HepG2 (cell line): Measurements from ENCODE around the gene CAPZB. TPM values are rescaled to one million over a fixed set of nuclear protein-coding genes. Genes with fewer than 3 reads are reported as not detected.

Experiments
- ATAC-seq: fragments of 200-7000 bp; cut with Tn5 transposase; 3 replicates; pipeline ENCODE4 v1.9.1; 2020; ENCODE audit warnings: mild to moderate bottlenecking, moderate library complexity
- BruUV-seq: library from RNA; stranded (reverse); fragments of 400-500 nt; replicated peaks from 2 replicates; lab custom pipeline; 2021; lab: Mats Ljungman, UMichigan
- CTCF ChIA-PET: fragments of 300-600 bp; formaldehyde crosslinking; extraction: SDS; loops from one replicate; lab custom pipeline; 2021; ENCODE audit warnings: low total read pairs, inconsistent platforms, low intra/inter-chr PET ratio; lab: Yijun Ruan, JAX
- POLR2A ChIA-PET: fragments of 350-600 bp; sonication (Branson Sonifier 250); formaldehyde crosslinking; loops from one replicate; lab custom pipeline; 2020; ENCODE audit warnings: antibody characterized with exemption, inconsistent platforms; lab: Yijun Ruan, JAX
- DNase-seq: peaks from one replicate; pipeline ENCODE4 v3.0.0-alpha.2; 2015; ENCODE audit warnings: low spot score
- FAIRE-seq: peaks from 3 replicates; lab custom pipeline; 2011; peaks lifted over from hg19 to GRCh38; lab: Jason Lieb, UNC
- H2AFZ ChIP-seq: one replicate; pipeline ENCODE4 v1.6.1; 2011; ENCODE audit warnings: low read length, inconsistent platforms
- H3K27ac ChIP-seq: fragments of 300-600 bp; 3 replicates; pipeline ENCODE4 v1.8.0; 2011; ENCODE audit warnings: mixed run types, mild to moderate bottlenecking, mixed read lengths, low read length, inconsistent platforms; ENCODE audit not compliant: insufficient read depth; ENCODE audit errors: extremely low read length
- H3K27me3 ChIP-seq, 2 experiments: fragments of 200-600 bp in 1 of 2; 2 replicates in 1 of 2; 3 replicates in 1 of 2; pipeline versions ENCODE4 v1.6.0 to v1.8.0; 2011; ENCODE audit warnings: low read length in 2 of 2, mild to moderate bottlenecking in 2 of 2, moderate library complexity in 2 of 2, inconsistent platforms in 1 of 2; ENCODE audit not compliant: insufficient read depth in 2 of 2, control insufficient read depth in 1 of 2
- H3K36me3 ChIP-seq, 2 experiments: fragments of 200-600 bp in 1 of 2; replicated peaks in 1 of 2; 2 replicates in 1 of 2; 3 replicates in 1 of 2; pipeline versions ENCODE4 v1.5.1 to v1.8.0; 2011; ENCODE audit warnings: low read length in 2 of 2, inconsistent platforms in 1 of 2; ENCODE audit not compliant: insufficient read depth in 2 of 2, control insufficient read depth in 1 of 2
- H3K4me1 ChIP-seq: 2 replicates; pipeline ENCODE4 v1.5.1; 2012; ENCODE audit warnings: low read length, inconsistent platforms; ENCODE audit not compliant: insufficient read depth
- H3K4me2 ChIP-seq: 2 replicates; pipeline ENCODE4 v1.6.0; 2011; ENCODE audit warnings: low read depth, low read length, inconsistent platforms
- H3K4me3 ChIP-seq, 3 experiments: fragments of 200-600 bp in 1 of 3; sonication (generic), shearing (Covaris generic) in 1 of 3; replicated peaks in 1 of 3; 2 replicates each; pipeline ENCODE4 v1.5.1; 2011 to 2016; ENCODE audit warnings: low read length in 3 of 3, inconsistent platforms in 2 of 3, low read depth in 2 of 3, mild to moderate bottlenecking in 2 of 3, control low read depth in 1 of 3, mixed read lengths in 1 of 3; ENCODE audit not compliant: insufficient read depth in 1 of 3
- H3K79me2 ChIP-seq: one replicate; pipeline ENCODE4 v1.6.1; 2011; ENCODE audit warnings: low read length, inconsistent platforms; ENCODE audit not compliant: insufficient read depth
- H3K9ac ChIP-seq: 2 replicates; pipeline ENCODE4 v1.6.0; 2011; ENCODE audit warnings: mild to moderate bottlenecking, low read depth, low read length, inconsistent platforms; ENCODE audit not compliant: insufficient read depth
- H3K9me3 ChIP-seq: 2 replicates; pipeline ENCODE4 v1.5.1; 2012; ENCODE audit warnings: mild to moderate bottlenecking, low read length
- H4K20me1 ChIP-seq: 2 replicates; pipeline ENCODE4 v1.6.0; 2011; ENCODE audit warnings: inconsistent platforms, mild to moderate bottlenecking, low read length, moderate library complexity; ENCODE audit not compliant: insufficient read depth
- AGO2 ChIP-seq: fragments of 200-400 bp; formaldehyde crosslinking; optimal IDR thresholded peaks from 2 replicates; pipeline ENCODE3; 2017; ENCODE audit warnings: mild to moderate bottlenecking, low read depth, low read length, moderate library complexity
- CC2D1A ChIP-seq: sonication (generic); formaldehyde crosslinking; IDR thresholded peaks from 2 replicates; pipeline ENCODE4 v1.8.1; 2023; ENCODE audit warnings: mild to moderate bottlenecking, missing genetic modification reagents
- JDP2 ChIP-seq: sonication (generic); formaldehyde crosslinking; IDR thresholded peaks from 2 replicates; pipeline ENCODE4 v1.8.1; 2022; ENCODE audit warnings: missing genetic modification reagents, borderline replicate concordance
- RBFOX2 ChIP-seq: fragments of 200-400 bp; formaldehyde crosslinking; IDR thresholded peaks from 2 replicates; pipeline ENCODE4 v1.6.1; 2017; ENCODE audit warnings: low read depth, mild to moderate bottlenecking, low read length
- SIX4 ChIP-seq: sonication (generic); formaldehyde crosslinking; IDR thresholded peaks from 2 replicates; pipeline ENCODE4 v1.4.0; 2020; ENCODE audit warnings: missing genetic modification reagents
- ZNF224 ChIP-seq: sonication (generic); formaldehyde crosslinking; IDR thresholded peaks from 2 replicates; pipeline ENCODE4 v1.5.0; 2020; ENCODE audit warnings: mild to moderate bottlenecking, missing genetic modification reagents
- ZNF329 ChIP-seq: sonication (generic); formaldehyde crosslinking; IDR thresholded peaks from 2 replicates; pipeline ENCODE4 v1.9.0; 2021; ENCODE audit warnings: low read depth, mild to moderate bottlenecking, missing genetic modification reagents
- ZNF333 ChIP-seq: sonication (generic); formaldehyde crosslinking; IDR thresholded peaks from 2 replicates; pipeline ENCODE4 v1.4.0; 2020; ENCODE audit warnings: mild to moderate bottlenecking, missing genetic modification reagents, borderline replicate concordance
- ZNF768 ChIP-seq: sonication (generic); formaldehyde crosslinking; IDR thresholded peaks from 2 replicates; pipeline ENCODE4 v1.4.0; 2020; ENCODE audit warnings: missing genetic modification reagents
- WGBS: methylation state at CpG from one replicate; pipeline ENCODE4 v1.1.6; 2017; ENCODE audit warnings: low lambda C conversion rate; 5-methylcytosine and 5-hydroxymethylcytosine counted together
- in situ Hi-C: cut with HindIII; loops from 2 replicates; pipeline ENCODE4 v1.10.0; 2017; ENCODE audit warnings: low pct_unique_long_range_greater_than_20kb; ENCODE audit not compliant: extremely low pct_ligation_motif_present
- intact Hi-C: fragments of 100-400 bp; cut with micrococcal nuclease; formaldehyde crosslinking; loops from one replicate; pipeline ENCODE4 v1.10.0; 2022; ENCODE audit not compliant: unreplicated experiment
- polyA plus RNA-seq, 8 experiments: library from polyadenylated mRNA; depleted of rRNA in 3 of 8; stranded (reverse) in 7 of 8; unstranded in 1 of 8; fragments of >200 nt; fragmentation: Illumina TruSeq in 4 of 8; extraction: Trizol in 4 of 8; gene quantifications; 2 replicates each; pipeline versions ENCODE4 v1.2.1 to v1.2.3, GENCODE V29; 2011 to 2016; ENCODE audit warnings: low read depth in 4 of 8, missing spikeins in 1 of 8, mixed read lengths in 1 of 8; ENCODE audit not compliant: insufficient read depth in 1 of 8
- total RNA-seq, 5 experiments: library from RNA; depleted of rRNA; stranded (reverse); fragments of >200 nt; fragmentation: Illumina TruSeq; extraction: Trizol; gene quantifications; 2 replicates each; pipeline ENCODE4 v1.2.3, GENCODE V29; 2016; ENCODE audit warnings: low read depth in 1 of 5
- TF ChIP-seq, protein P1 (sequence below), 2 experiments: IDR thresholded peaks; 2 replicates each; pipeline ENCODE4 v1.6.1; 2011 to 2012; ENCODE audit warnings: low read length in 2 of 2, borderline replicate concordance in 1 of 2, low read depth in 1 of 2, mild to moderate bottlenecking in 1 of 2, moderate library complexity in 1 of 2
- TF ChIP-seq, protein P2 (sequence below): IDR thresholded peaks from 2 replicates; pipeline ENCODE4 v1.6.1; 2016; ENCODE audit warnings: low read depth, borderline replicate concordance

The CAPZB gene
- total and polyA plus RNA-seq, 2 of the 13 experiments (the other 11 are each of a cell fraction or from before 2014, with no cell fraction given): 58.9 to 76.9 TPM

DNA sequence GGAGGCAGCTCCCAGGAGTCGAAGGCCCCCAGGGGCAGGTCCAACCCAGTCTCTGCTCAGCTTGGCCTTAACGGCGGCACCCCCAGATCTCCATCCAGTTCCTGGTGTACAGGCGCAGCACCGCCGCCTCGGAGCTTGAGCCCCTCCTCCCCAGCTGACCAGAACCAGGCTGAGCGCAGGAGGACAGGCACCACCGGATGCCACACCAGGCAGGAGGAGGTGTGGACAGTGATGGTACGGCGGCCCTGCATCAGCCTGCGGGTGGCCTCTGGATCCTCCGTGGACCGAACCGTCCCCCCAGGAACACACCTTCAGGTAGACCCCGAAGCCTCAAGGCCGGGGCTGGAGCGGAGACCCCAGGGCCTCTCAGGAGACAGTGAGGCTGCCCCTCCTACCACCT lies 156.9 kb downstream of the CAPZB start:
- H2AFZ ChIP-seq: no peak overlapping the region
- no peaks in the 10 kb centered on the region for H3K27me3 ChIP-seq
- in situ Hi-C loops: no loop called here
- FAIRE-seq: no peak
- ATAC-seq: no peak; the same call in 2 of the 3 replicates
- 95% methylated on average over 7 of the region's 18 CpGs for WGBS
- no peaks in the 10 kb centered on the region for H3K9me3 ChIP-seq
- peaks cover 16 to 40% of the 10 kb centered on the region in 2 experiments for H3K36me3 ChIP-seq
- no peaks in the 10 kb centered on the region for H3K79me2 ChIP-seq
- no peak for TF ChIP-seq CC2D1A (CRISPR knock-in tag)
- TF ChIP-seq AGO2: peak; percentile 86
- TF ChIP-seq RBFOX2: 0 out of 2 replicates have a peak, but pooled peaks have one; percentile 20
- TF ChIP-seq, all 625 proteins: peak for 2
- POLR2A ChIA-PET: no interaction called here
- H4K20me1 ChIP-seq: no peaks in the 10 kb centered on the region
- no peaks in the 10 kb centered on the region for H3K4me1 ChIP-seq
- H3K27ac ChIP-seq: no peak overlapping the region
- BruUV-seq: no TSS peak
- no peak for DNase-seq
- no peak overlapping the region for H3K4me2 ChIP-seq
- intact Hi-C loops: no loop called here
- no peak overlapping the region for H3K9ac ChIP-seq
- CTCF ChIA-PET: no interaction called here
- no peak overlapping the region for H3K4me3 ChIP-seq

DNA sequence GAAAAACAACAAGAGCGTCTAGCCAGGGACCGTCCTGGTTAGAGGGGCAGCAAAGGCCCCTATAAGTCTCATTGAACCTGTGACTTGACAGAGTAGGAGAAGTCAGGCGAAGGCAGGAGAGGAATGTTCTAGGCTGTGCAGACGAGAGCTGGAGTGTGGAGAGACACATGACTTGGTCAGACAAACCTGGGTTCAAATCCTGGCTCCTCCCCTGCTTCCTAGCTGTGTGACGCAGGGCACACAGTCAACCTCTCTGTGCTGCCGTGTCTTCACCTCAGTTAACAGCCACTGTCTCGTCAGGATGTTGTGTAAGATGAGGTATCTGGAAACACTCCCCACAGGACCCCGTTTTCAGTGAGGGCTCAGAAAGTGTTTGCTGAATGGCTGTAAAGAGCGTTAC lies 157.6 kb downstream of the CAPZB start:
- in situ Hi-C loops: no loop called here
- WGBS: 96% methylated on average over 7 of the region's 9 CpGs
- Histone ChIP-seq H4K20me1 (no peaks in the 10 kb centered on the region), H3K27ac (no peak overlapping the region), H3K4me1 (no peaks in the 10 kb centered on the region), H2AFZ (no peak overlapping the region), H3K79me2 (no peaks in the 10 kb centered on the region), H3K4me3 (no peak overlapping the region), H3K9ac (no peak overlapping the region), H3K27me3 (no peaks in the 10 kb centered on the region), H3K9me3 (no peaks in the 10 kb centered on the region), H3K36me3 (peaks cover 16 to 40% of the 10 kb centered on the region in 2 experiments), H3K4me2 (no peak overlapping the region)
- ATAC-seq (no peak), FAIRE-seq (no peak), DNase-seq (no peak)
- POLR2A ChIA-PET: no interaction called here
- TSS peak; percentile 33 for BruUV-seq
- intact Hi-C loops: no loop called here
- CTCF ChIA-PET: no interaction called here
- TF ChIP-seq ZNF329 (no peak), ZNF333 (CRISPR knock-in tag) (no peak), ZNF224 (no peak), ZNF768 (CRISPR knock-in tag) (peak; percentile 94), SIX4 (CRISPR knock-in tag) (no peak), JDP2 (CRISPR knock-in tag) (no peak)
- TF ChIP-seq, protein P1, sequence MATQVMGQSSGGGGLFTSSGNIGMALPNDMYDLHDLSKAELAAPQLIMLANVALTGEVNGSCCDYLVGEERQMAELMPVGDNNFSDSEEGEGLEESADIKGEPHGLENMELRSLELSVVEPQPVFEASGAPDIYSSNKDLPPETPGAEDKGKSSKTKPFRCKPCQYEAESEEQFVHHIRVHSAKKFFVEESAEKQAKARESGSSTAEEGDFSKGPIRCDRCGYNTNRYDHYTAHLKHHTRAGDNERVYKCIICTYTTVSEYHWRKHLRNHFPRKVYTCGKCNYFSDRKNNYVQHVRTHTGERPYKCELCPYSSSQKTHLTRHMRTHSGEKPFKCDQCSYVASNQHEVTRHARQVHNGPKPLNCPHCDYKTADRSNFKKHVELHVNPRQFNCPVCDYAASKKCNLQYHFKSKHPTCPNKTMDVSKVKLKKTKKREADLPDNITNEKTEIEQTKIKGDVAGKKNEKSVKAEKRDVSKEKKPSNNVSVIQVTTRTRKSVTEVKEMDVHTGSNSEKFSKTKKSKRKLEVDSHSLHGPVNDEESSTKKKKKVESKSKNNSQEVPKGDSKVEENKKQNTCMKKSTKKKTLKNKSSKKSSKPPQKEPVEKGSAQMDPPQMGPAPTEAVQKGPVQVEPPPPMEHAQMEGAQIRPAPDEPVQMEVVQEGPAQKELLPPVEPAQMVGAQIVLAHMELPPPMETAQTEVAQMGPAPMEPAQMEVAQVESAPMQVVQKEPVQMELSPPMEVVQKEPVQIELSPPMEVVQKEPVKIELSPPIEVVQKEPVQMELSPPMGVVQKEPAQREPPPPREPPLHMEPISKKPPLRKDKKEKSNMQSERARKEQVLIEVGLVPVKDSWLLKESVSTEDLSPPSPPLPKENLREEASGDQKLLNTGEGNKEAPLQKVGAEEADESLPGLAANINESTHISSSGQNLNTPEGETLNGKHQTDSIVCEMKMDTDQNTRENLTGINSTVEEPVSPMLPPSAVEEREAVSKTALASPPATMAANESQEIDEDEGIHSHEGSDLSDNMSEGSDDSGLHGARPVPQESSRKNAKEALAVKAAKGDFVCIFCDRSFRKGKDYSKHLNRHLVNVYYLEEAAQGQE (IDR thresholded peaks at IDR 0.05; ENCODE audit: borderline replicate concordance in 1 of 2, low read depth in 1 of 2, low read length in 2 of 2): no peak
- TF ChIP-seq, protein P2, sequence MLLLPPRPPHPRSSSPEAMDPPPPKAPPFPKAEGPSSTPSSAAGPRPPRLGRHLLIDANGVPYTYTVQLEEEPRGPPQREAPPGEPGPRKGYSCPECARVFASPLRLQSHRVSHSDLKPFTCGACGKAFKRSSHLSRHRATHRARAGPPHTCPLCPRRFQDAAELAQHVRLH (CRISPR knock-in tag): no peak
